ENCODE results near the gene SOS1.

The SOS1 gene

DNA sequence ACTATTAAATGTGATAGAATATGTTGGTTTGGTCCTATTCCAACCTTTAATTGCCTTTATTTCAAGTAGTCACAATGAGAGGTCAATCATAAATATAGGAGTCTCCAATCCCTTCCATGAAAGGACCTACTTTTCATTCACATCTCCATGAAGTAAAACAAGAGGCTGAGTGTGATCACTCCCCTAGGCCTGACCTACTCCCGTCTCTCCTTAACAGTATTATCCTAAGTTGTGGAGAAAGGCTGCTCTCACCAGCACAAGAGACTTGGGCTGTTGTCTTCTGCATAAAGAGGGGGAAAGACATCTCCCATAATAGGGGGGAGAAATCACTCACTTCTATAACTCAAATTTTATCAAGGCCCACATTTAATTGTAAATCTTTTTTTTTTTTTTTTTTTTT, 105.4 kb downstream of the SOS1 start:
- H3K27me3 ChIP-seq (ENCODE audit: insufficient read depth, poor library complexity, severe bottlenecking): no peaks in the 10 kb centered on the region
- H3K27ac ChIP-seq (replicated peaks): no peak overlapping the region
- H3K4me3 ChIP-seq (replicated peaks; ENCODE audit: insufficient read depth, low read length): no peak overlapping the region
- no peak for TF ChIP-seq SPI1 (IDR thresholded peaks at IDR 0.05; ENCODE audit: borderline replicate concordance, low read depth)
- TF ChIP-seq POLR2AphosphoS5 (IDR thresholded peaks at IDR 0.05; ENCODE audit: low read depth): no peak
- TF ChIP-seq, protein P1, sequence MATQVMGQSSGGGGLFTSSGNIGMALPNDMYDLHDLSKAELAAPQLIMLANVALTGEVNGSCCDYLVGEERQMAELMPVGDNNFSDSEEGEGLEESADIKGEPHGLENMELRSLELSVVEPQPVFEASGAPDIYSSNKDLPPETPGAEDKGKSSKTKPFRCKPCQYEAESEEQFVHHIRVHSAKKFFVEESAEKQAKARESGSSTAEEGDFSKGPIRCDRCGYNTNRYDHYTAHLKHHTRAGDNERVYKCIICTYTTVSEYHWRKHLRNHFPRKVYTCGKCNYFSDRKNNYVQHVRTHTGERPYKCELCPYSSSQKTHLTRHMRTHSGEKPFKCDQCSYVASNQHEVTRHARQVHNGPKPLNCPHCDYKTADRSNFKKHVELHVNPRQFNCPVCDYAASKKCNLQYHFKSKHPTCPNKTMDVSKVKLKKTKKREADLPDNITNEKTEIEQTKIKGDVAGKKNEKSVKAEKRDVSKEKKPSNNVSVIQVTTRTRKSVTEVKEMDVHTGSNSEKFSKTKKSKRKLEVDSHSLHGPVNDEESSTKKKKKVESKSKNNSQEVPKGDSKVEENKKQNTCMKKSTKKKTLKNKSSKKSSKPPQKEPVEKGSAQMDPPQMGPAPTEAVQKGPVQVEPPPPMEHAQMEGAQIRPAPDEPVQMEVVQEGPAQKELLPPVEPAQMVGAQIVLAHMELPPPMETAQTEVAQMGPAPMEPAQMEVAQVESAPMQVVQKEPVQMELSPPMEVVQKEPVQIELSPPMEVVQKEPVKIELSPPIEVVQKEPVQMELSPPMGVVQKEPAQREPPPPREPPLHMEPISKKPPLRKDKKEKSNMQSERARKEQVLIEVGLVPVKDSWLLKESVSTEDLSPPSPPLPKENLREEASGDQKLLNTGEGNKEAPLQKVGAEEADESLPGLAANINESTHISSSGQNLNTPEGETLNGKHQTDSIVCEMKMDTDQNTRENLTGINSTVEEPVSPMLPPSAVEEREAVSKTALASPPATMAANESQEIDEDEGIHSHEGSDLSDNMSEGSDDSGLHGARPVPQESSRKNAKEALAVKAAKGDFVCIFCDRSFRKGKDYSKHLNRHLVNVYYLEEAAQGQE (IDR thresholded peaks at IDR 0.05; ENCODE audit: insufficient replicate concordance, low read depth): no peak
- TF ChIP-seq GABPA (IDR thresholded peaks at IDR 0.05; ENCODE audit: low read depth): no peak
- no peak for TF ChIP-seq CTCF (IDR thresholded peaks at IDR 0.05; ENCODE audit: insufficient read depth, low read length)
- DNase-seq (ENCODE audit: low read depth in 1 of 2, low spot score in 1 of 2): no peak

DNA sequence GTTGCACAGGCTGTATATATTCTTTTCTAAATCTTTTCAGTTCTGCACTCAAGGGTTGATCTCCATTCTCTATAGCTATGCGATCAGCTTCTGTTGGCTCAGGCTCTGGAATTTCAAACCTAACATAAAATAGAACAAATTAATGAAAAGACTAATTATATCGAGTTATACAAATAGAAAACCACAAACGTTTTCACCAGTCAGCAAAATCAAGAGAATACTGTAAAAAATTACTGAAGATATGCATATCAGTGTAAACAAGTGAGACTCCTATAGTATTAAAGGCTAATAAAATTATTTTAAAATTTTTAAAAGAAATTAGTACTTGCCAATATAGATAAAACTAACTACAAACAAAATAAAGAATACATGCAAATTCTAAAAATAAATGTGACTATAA, 107.0 kb downstream of the SOS1 start:
- DNase-seq (ENCODE audit: low read depth in 1 of 2, low spot score in 1 of 2): no peak
- no peak for TF ChIP-seq POLR2AphosphoS5 (IDR thresholded peaks at IDR 0.05; ENCODE audit: low read depth)
- TF ChIP-seq GABPA (IDR thresholded peaks at IDR 0.05; ENCODE audit: low read depth): no peak
- TF ChIP-seq, protein P1 (IDR thresholded peaks at IDR 0.05; ENCODE audit: insufficient replicate concordance, low read depth): no peak
- no peak for TF ChIP-seq SPI1 (IDR thresholded peaks at IDR 0.05; ENCODE audit: borderline replicate concordance, low read depth)
- TF ChIP-seq CTCF (IDR thresholded peaks at IDR 0.05; ENCODE audit: insufficient read depth, low read length): no peak
- H3K4me3 ChIP-seq (replicated peaks; ENCODE audit: insufficient read depth, low read length): no peak overlapping the region

DNA sequence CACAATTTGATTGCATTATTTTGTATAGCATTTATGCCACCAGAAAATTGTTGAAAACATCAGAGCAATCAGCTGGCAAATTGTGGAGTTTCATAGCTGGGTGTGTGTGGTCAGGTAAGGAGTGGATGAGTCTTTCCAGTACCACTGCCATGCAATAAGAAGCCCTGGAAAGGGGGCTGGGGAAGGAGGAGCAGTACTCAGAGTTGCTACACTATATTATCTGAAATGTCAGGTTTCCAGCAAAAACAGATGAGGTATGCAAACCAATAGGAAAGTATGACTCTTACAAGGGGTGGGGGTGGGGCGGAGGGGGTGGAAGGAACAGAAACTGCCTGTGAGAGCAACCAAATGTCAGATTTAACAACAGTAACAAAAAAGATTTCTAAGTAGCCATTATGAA, 112.2 kb downstream of the SOS1 start:
- no peak overlapping the region for H3K4me3 ChIP-seq (replicated peaks; ENCODE audit: insufficient read depth, low read length)
- no peak for DNase-seq (ENCODE audit: low read depth in 1 of 2, low spot score in 1 of 2)

More for the DNA sequence above, 107.0 kb downstream of the SOS1 start:
- Histone ChIP-seq H3K27me3 (ENCODE audit: insufficient read depth, poor library complexity, severe bottlenecking) (no peaks in the 10 kb centered on the region), H3K27ac (replicated peaks) (no peak overlapping the region)

More for the DNA sequence above, 112.2 kb downstream of the SOS1 start:
- H3K27ac ChIP-seq (replicated peaks): no peak overlapping the region
- TF ChIP-seq SPI1 (IDR thresholded peaks at IDR 0.05; ENCODE audit: borderline replicate concordance, low read depth) (no peak), CTCF (IDR thresholded peaks at IDR 0.05; ENCODE audit: insufficient read depth, low read length) (no peak), POLR2AphosphoS5 (IDR thresholded peaks at IDR 0.05; ENCODE audit: low read depth) (no peak), GABPA (IDR thresholded peaks at IDR 0.05; ENCODE audit: low read depth) (no peak)
- TF ChIP-seq, protein P1 (IDR thresholded peaks at IDR 0.05; ENCODE audit: insufficient replicate concordance, low read depth): no peak
- H3K27me3 ChIP-seq (ENCODE audit: insufficient read depth, poor library complexity, severe bottlenecking): no peaks in the 10 kb centered on the region
